ENCODE measurements around the gene DOHH.
"Not testable (repeated sequence)": the region's sequence is repeated elsewhere in the genome, so short reads cannot be mapped to it uniquely, and the experiment has no call there.

The DOHH gene

DNA sequence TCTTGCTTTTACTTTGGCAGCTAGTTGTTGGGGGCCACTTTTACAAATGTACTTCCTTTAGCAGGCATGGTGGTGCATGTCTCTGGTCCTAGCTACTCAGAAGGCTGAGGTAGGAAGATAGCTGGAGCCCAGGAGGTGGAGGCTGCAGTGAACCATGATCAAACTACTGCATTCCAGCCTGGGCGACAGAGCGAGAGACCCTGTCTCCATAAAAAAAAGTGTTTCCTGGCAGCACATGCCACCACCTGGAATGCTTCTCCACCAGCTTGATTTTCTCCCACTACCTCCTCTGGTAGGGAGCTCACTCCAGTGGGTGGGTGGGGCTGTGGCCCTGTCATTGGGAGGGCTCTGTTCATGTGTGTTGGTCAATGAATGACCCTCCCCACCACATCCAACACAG lies 18.2 kb upstream of the DOHH start:
- no peak for DNase-seq

DNA sequence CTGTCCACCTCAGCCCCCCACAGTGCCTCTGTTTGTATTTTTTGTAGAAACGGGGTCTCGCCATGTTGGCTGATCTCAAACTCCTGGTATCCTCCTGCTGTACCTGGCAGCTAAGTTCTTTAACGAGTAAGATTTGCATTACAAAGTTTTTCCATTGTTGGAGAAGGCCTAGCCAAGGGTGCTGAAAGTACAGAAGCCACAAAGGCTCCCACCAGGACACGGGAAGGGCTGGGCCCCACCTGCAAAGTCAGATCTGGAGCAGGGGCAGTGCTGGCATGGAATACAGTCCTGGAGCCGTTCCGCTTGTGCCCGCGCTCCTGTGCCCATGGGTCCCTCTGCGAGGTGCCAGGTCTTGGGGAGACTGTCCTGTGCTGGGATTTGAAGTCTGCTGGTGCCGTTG lies 17.8 kb upstream of the DOHH start:
- no peak for DNase-seq

DNA sequence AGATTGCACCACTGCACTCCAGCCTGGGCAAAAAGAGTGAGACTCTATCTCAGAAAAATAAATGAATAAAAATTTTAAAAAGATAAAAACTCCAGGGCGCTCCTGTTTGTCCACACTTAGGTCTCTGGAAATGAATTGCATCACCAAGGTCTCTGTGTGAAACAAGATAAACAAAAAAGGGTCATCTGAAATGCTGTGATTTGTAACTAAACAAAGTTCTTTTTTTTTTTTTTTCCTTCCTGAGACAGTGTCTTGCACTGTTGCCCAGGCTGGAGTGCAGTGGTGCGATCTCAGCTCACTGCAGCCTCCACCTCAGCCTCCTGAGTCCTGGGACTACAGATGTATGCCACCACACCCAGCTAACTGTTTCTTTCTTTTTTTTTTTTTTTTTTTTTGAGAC lies 17.2 kb upstream of the DOHH start:
- DNase-seq = no peak

DNA sequence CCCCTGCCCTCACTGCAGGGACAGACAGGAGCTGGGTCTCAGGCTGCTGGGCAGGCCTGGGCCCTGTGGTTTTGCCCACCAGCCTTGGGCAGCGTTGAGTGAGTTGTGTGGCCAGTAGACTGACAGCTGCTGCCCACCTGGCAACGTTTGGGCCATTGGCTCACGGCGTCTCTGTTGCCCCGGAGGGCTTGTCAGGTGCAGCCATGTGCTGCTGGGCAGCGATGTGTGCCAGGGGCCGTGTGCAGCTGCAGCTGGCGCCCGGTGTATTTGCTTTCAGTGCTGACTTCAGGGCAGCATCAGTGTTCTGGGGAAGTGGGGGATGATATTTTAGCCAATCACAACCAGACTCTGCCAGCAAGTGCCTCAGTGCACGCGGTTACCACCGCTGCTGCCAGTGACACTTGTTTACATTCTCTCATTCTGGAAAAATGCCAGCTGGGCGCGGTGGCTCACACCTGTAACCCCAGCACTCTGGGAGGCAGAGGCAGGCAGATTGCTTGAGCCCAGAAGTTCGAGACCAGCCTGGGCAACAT lies 16.3 kb upstream of the DOHH start:
- DNase-seq = no peak

DNA sequence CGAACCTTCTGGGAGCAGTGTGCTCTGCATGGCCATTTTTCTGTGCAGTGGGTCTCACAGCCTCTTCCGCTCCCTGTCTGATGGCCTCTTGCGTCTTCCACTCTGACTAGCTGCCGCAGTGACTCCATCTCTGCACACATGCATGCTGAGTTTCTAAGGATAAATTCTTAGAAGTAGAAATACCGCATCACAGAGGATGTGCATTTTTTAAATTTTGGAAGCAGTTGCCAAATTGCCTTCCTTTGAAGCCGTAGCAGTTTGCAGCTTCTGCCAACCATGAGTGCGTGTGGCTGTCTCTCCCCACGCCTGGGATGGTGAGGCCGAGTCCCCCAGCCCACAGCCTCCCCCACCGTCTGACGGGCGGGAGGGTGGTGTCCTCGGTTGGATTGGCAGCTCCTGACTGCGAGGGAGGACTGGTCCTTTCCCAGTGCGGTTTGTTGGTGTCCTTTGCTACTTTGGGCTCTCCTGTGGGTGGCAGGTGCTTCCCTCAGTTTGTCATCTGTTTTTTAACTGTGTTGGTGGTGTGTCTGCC lies 15.5 kb upstream of the DOHH start:
- DNase-seq = no peak

DNA sequence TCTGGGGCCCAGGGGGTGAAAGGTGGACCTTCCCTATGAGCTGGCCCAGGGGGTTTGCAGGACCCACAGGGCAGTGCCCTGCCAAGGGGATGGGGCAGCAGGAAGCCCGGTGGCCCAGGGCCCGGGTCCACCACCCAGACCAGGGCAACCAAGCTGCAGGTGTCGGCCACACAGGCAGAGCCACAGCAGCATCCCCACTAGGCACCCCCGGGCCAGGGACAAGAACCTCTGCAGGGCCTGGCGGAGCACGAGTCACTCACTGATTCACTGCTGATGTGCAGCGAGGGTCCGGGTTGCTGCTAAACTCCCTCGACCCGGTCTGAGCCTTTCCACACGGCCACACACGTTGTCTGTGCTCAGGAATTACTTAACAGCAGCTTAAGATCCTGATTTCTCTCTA lies 14.5 kb upstream of the DOHH start:
- DNase-seq = no peak

GRCh38 chr19:3513229-3514140 lies 13.0 kb upstream of the DOHH start:
- DNase-seq = no peak

DNA sequence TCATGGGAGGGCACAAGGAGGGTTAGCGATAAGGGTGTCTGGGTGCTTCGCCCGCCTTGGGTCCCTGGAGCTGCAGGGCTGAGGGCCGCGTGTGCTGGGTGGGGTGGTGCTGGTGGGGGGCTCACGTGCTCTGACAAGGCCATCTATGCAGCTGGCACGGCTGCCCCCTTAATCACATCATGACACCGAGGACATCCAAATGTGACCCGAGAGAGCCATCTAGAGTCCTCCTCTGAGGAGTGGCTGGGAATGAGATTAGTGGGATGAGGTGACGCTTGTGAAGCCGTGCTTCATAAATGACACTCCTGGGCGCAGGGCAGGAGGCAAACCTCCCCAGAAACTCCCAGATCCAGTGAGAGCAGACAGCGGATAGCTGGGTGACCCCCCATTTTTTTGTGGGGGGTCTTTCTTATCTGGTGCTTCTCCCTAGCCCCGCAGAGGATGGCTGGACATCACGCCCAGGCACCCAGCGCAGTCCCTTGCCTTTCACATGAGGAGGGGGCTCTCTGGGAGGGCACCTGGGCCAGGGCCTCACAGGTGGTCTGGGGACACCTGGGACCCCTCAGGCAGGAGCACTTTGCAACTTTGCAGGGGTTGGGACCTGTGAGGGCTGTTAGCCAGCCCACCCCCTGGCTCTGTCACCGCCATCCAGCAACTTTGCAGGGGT lies 12.2 kb upstream of the DOHH start:
- no peak for DNase-seq

- no peak for DNase-seq
These were observed 11.2 kb upstream of the DOHH start for GRCh38 chr19:3511506-3512251.

DNA sequence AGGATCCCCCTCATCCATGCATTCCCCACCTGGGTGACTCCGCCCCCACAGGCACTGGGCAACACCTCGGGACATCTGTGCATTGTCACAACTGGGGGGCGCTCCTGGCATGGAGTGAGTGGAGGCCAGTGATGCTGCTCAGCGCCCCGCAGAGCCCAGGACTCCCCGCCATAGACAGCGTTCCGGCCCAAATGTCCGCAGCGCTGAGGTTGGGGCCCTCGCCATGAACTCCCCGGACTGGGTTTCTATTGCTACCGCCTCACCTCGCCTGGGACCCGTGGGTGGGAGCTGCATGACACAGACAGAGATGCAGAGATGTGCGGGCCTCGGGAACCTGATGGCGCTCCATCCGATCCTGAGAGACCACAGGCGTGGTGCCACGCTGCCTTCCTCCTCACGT lies 10.3 kb upstream of the DOHH start:
- DNase-seq = no peak

DNA sequence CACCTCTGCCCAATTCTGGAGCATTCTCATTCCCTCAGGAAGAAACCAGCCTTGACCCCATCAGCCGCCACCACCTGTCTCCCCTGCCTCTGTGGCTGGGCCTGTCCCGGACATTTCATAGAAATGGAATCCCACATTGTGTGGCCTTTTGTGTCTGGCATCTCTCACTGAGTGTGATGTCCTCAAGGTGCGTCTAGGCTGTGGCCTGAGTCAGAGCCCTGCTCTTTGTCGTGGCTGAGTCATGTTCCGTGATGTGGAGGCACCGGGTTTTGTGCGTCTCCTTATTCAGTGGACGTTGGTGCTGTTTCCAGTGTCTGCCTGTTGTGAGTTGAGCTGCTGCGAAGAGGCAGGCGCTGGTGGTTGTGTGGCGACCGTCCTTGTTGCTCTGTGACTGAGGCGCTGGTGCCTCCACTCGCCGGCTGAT lies 9.1 kb upstream of the DOHH start:
- DNase-seq = peak in 1 of 3 donors; percentile 14

DNA sequence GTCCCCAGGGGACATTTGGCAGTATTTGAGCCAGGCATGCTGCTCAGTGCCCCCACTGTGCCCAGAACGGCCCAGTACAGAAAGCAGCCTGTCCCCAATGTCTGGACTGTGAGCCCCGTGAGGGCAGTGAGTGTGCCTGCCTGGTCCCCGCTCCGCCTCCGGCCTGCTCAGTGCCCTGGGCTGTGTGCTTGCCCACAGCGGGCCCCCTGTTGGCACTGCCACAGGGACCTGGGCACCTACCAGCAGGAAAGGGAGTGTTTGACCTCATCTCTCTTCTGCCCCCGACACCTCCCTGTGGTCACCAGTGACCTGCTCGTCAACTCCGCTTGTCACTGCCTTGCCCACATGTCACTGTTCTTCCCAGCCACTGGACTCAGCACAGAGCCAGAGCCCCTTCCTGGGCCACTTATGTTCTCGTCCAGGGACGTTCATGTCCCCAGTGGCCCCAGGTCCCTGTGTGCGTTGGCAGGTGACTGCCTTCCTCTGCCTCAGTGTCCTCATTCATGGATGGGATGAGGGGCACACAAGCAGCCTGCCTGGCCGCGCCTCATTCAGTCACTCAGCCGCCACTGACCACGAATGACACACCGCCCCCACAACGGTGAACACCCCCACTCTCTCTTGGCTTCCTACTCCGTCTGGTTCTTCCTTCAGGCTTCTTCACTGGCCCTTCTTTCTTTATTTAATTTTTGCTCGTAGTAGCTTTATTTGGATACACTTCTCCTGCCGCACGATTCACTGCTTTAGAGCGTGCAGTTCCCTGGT lies 8.5 kb upstream of the DOHH start:
- peak in 2 of 3 donors; percentile 30 to 32 for DNase-seq

- DNase-seq = not testable (repeated sequence)
These were observed 7.7 kb upstream of the DOHH start for GRCh38 chr19:3508121-3508661.

GRCh38 chr19:3507371-3508120 lies 7.1 kb upstream of the DOHH start:
- no peak for DNase-seq

DNA sequence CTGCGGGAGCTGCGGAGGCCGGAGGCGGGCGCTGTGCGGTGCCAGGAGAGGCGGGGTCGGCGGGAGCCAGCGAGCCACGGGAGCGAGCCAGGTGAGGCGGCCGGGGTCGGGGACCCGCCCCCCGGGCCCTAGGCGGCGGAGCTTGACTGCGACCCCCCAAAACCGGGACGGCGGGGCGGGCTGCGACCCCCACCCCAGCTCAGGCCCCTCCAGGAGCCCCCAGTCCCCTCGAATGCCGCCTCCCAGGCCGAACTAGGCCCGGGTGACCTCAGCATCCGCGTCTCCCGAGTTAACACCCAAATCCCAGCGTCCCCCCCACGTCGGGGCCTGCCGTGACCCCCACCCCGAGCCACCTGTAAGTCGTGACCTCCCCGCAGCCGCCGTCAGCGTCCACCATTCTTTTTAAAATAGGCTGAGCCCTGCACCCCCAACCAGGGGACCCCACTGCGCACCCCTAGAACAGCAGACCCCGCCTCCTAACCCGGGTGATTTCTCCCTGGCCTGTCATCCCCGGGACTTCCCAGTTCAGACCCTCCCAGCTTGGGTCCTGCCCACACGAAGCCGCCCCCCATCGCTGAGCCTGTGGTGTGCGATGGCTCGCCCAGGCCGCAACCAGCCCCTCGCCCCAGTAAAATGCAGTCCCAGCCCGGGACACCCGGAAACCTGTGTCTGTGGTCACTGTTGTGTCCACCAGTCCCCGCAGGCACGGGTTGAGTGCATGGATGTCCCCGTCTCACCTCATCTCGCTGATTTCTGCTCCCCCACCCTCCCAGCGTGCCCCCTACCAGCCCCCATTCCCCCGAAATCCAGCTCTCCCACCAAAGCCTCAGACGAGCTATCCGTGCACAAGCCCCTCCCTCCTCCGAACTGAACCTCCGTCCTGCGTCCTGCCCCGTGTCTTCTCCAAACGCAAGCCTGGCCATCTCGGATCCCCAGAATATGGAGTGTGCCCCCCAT lies 6.2 kb upstream of the DOHH start:
- DNase-seq = peak; percentile 35 to 60 (median 46)

GRCh38 chr19:3505598-3506383 lies 5.3 kb upstream of the DOHH start, which contains the start of gene FZR1:
Gene FZR1 (plus strand): TSS chr19:3506311. CDS start chr19:3522990, 16,679 bp downstream.
- DNase-seq = peak; percentile 100

DNA sequence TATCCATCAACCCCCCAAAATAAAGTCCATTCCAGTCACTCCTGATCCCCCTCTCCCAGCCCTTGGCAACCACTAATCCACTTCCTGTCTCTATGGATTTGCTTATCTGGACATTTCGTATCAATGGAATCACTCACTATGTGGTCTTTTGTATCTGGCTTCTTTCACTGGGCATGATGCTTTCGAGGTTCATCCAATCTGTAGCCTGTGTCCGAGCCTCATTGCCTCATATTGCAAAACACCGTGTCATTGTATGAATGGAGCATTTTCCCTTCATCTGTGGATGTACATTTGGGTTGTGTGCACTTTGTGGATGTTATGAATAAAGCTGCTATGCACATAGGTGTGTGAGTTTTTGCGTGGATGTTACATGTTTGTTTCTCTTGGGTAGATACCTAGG lies 4.3 kb upstream of the DOHH start:
- DNase-seq = no peak

GRCh38 chr19:3503036-3503572 lies 2.6 kb upstream of the DOHH start:
- DNase-seq = no peak

DNA sequence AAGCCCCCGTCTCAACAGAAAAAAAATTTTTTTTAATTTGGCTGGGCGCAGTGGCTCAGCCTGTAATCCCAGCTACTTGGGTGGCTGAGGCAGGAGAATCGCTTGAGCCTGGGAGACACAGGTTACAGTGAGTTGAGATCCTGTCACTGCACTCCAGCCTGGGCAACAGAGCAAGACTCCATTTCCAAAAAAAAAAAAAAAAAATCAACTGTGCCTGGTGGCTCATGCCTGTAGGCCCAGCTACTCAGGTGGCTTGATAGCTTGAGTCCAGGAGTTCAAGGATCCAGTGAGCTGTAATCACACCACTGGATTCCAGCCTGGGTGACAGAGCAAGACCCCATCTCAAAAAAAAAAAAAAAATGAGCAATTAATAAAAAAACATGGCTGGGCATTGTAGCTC lies 1.3 kb upstream of the DOHH start:
- DNase-seq = no peak
